Measurements from ENCODE around the gene PNPLA2. TPM values are rescaled to one million over a fixed set of nuclear protein-coding genes. Genes with fewer than 3 reads are reported as not detected.

Gene PNPLA2
- total RNA-seq, 1 donor from 2014 or later: 40.5 TPM

DNA sequence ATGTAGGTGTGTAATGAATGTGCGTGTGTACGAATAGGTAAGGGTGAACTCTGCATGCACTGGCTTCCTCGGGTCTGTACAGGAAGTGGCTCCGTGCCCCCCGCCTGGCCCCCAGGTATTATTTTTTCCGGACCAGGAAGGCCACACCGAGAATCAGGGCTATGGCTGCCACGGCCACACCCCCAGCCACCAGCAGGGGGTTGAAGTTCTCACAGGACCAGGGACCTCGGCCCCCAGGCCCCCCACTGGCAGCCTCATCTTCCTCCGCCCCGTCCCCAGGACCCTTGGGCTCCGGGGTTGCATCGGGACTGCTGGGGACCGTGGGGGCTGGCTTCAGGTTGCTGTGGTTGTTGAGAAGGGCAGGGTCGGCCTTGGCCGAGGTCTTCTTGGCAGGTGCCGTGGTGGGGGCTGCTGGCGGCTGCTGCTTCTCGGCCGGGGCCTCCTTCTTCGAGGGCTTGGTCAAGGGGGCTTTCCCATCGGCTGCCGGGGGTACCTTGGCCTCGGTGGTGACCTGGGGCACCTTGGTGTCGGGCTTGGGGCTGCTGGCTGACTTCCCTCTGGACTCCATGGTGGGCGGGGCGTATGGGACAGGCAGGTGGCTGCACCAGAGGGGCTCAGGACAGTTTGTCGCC, 30.6 kb upstream of the PNPLA2 start:
- Mint-ChIP-seq H3K4me3 (ENCODE audit: unreplicated experiment) (no peak overlapping the region), H3K27ac (ENCODE audit: unreplicated experiment) (no peak overlapping the region), H3K27me3 (ENCODE audit: unreplicated experiment) (peaks cover 14% of the 10 kb centered on the region), H3K9me3 (ENCODE audit: unreplicated experiment) (no peaks in the 10 kb centered on the region), H3K4me1 (ENCODE audit: unreplicated experiment) (peaks cover 5% of the 10 kb centered on the region), H3K36me3 (ENCODE audit: low read depth, unreplicated experiment) (peaks cover 3% of the 10 kb centered on the region)
- TF ChIP-seq, protein P1, sequence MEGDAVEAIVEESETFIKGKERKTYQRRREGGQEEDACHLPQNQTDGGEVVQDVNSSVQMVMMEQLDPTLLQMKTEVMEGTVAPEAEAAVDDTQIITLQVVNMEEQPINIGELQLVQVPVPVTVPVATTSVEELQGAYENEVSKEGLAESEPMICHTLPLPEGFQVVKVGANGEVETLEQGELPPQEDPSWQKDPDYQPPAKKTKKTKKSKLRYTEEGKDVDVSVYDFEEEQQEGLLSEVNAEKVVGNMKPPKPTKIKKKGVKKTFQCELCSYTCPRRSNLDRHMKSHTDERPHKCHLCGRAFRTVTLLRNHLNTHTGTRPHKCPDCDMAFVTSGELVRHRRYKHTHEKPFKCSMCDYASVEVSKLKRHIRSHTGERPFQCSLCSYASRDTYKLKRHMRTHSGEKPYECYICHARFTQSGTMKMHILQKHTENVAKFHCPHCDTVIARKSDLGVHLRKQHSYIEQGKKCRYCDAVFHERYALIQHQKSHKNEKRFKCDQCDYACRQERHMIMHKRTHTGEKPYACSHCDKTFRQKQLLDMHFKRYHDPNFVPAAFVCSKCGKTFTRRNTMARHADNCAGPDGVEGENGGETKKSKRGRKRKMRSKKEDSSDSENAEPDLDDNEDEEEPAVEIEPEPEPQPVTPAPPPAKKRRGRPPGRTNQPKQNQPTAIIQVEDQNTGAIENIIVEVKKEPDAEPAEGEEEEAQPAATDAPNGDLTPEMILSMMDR (IDR thresholded peaks at IDR 0.05; ENCODE audit: unreplicated experiment): no peak
- no peak for DNase-seq (ENCODE audit: low spot score)

DNA sequence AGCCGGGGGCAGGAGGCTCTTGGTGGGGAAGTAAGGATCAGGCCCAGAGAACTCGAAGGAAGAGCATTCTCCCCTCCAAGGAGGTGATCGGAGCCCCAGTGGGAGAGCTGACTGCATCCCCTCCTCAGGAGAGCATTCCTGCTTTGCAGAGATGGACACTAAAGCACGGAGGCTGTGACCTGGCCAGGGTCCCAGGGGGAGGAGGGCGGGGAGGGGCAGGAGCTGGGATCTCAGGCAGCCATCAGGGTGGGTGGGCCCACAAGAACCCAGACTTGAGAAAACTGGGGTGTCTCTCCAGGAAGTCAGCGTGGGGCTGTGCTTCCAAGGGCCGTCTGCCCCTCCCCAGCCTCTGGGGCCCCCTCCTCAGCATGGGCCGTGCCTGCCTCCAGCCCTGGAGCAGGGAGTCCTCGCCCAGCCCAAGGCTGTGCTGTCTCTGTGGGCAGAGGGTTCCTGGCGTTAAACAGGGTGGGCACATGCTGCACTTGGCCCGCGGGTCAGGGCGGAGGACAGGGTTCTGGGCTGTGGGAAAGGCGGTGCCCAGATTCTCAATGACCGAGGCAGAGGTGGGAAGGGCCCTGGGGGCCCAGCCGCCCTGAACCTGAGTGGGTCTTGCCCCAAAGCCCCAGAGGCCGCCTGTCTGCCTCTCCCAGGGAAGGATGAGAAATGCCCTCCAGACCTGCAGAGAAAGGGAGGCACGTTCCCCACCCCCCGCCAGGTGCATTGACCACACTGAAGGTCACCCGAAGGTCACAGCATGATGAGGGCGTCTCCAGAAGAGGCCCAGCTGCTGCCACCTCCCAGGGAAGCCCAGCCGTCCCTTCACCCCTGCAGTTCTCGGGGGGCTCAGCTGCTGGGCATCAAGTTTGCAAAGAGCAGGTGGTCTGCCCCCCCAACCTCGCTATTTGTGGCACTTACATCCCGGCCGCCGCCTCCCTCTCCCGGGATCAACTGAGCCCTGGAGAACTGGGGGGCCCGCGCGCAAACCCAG, 29.5 kb upstream of the PNPLA2 start:
- TF ChIP-seq, protein P1 (IDR thresholded peaks at IDR 0.05; ENCODE audit: unreplicated experiment): no peak
- no peak for DNase-seq (ENCODE audit: low spot score)
- no peaks in the 10 kb centered on the region for H3K36me3 Mint-ChIP-seq (ENCODE audit: low read depth, unreplicated experiment)
- no peaks in the 10 kb centered on the region for H3K4me1 Mint-ChIP-seq (ENCODE audit: unreplicated experiment)
- no peak overlapping the region for H3K4me3 Mint-ChIP-seq (ENCODE audit: unreplicated experiment)
- H3K27ac Mint-ChIP-seq (ENCODE audit: unreplicated experiment): no peak overlapping the region
- H3K9me3 Mint-ChIP-seq (ENCODE audit: unreplicated experiment): no peaks in the 10 kb centered on the region
- H3K27me3 Mint-ChIP-seq (ENCODE audit: unreplicated experiment): peaks cover 14% of the 10 kb centered on the region

DNA sequence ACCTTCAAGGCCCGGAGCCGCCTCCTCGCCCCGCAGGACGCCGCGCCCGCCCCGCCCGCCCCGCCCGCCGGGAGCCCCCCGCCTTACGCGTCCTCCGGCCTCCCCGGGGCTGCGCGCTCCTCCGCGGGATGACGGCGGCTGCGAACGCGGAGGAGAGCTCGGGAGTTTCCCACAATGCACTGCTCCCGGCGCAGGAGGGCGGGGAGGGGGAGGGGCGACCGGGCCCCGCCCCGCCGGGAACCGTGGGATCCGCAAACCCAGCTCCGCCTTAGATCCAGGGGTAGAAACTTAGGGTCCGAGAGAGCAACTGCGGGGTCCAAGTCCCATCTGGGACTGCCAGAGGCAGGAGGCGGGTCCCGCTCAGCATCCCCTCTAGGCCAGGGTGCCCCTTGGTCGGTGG, 28.8 kb upstream of the PNPLA2 start, which contains the start of gene CEND1:
CEND1 (minus strand) TSS at position 148 of the 400 bp plus-strand sequence. CDS start 1,514 bp downstream, outside the sequence.
- Mint-ChIP-seq H3K27ac (ENCODE audit: unreplicated experiment) (no peak within 1 kb of the TSS), H3K9me3 (ENCODE audit: unreplicated experiment) (no peaks in the 10 kb centered on the region), H3K4me1 (ENCODE audit: unreplicated experiment) (no peaks in the 10 kb centered on the region), H3K4me3 (ENCODE audit: unreplicated experiment) (no peak within 1 kb of the TSS), H3K36me3 (ENCODE audit: low read depth, unreplicated experiment) (no peaks in the 10 kb centered on the region), H3K27me3 (ENCODE audit: unreplicated experiment) (peaks cover 14% of the 10 kb centered on the region)
- peak; percentile 48 for DNase-seq (ENCODE audit: low spot score)
- TF ChIP-seq, protein P1 (IDR thresholded peaks at IDR 0.05; ENCODE audit: unreplicated experiment): no peak

DNA sequence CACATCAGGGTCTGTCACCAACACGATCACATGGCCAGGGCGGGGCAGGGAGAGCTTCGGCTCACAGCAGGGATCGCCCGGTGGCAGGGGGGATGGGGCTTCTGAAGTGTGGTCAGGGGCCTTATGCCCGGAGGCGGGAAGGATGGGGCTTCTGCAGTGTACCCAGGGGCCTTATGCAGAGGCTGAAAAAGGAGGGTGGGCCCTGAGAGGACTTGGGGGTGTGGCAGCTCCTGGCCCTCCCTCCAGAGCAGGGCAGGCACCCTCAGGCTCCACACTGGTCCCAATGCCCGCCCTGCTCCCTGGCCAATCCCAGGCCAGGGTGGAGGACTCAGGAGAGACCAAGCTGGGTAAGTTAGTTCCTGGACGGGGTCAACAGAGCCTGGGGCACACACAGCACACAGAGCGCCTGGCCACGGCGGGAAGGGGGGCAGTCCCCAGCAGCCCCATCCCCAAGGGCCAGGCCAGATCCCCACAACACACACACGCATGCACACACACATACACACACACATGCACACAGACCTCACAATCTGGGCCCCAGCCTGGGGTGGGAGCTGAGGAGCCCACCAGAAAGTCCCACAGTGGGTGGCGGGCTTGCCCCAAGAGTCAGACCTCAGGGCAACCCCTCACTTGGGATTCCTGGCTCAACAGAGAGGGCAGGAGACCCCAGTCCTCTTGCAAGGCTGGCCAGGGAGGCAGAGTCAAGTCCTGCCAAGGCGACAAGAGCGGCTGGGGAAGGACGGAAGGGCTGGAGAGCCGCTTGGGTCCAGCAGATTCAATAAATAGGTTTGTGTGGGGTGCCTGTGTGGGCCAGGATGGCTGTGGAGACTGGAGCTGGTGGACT, 27.8 kb upstream of the PNPLA2 start:
- Mint-ChIP-seq H3K27ac (ENCODE audit: unreplicated experiment) (no peak overlapping the region), H3K4me1 (ENCODE audit: unreplicated experiment) (no peaks in the 10 kb centered on the region), H3K9me3 (ENCODE audit: unreplicated experiment) (no peaks in the 10 kb centered on the region), H3K4me3 (ENCODE audit: unreplicated experiment) (no peak overlapping the region), H3K27me3 (ENCODE audit: unreplicated experiment) (peaks cover 9% of the 10 kb centered on the region), H3K36me3 (ENCODE audit: low read depth, unreplicated experiment) (no peaks in the 10 kb centered on the region)
- TF ChIP-seq, protein P1 (IDR thresholded peaks at IDR 0.05; ENCODE audit: unreplicated experiment): no peak
- no peak for DNase-seq (ENCODE audit: low spot score)
